Measurements from ENCODE around the gene EXOC3. TPM values are rescaled to one million over a fixed set of nuclear protein-coding genes. Genes with fewer than 3 reads are reported as not detected.
A peak's percentile ranks its signal among the peaks of the same experiment; 100 is the strongest.
"Not testable (repeated sequence)": the region's sequence is repeated elsewhere in the genome, so short reads cannot be mapped to it uniquely, and the experiment has no call there.

EXOC3 gene
- total RNA-seq, 1 donor from 2014 or later, result 37.3 TPM

DNA sequence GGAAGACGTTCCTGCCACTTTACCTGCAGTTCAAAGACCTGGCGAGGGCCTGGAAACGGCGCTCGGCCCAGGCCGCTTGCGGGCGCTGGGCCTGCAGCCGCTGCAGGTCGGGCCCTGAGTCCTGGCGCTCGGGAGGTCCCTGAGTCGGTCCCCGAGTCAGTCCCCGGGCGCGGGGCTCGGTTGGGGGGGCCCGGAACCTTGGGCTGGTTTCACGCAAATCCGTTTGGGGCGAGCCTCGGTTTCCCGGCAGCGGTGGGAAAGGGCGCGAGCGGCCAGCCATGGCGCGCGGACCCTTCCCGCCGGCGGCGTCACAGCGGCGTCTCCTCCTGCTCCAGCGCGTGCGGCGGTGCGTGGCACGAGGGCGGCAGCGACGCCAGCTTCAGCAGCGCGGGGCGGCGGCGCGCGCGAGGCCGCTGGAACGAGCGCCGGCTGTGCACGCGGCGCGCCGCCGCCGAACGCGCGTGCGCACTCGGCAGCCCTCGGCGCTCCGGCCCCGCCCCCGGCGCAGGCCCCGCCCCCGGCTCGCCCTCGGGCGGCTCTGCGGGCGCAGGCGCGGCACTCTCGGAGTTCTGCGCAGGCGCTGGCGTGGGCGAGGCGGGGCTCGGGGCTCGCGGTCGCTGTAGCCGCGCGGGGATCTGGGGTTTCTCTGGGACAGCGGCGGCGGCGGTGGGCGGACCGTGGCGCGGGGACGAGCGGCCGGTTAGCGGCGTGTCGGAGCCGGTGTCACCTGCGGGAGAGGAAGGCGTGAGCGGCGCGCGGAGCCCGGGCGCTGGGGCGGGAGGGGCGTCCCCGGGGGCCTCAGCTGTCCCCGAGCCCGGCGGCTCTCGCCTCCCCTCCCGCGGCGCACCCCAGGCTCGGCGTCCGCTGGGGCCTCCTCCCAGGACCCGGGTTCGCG is 29.9 kb downstream of the EXOC3 start:
- DNase-seq (ENCODE audit: low read depth), result no peak
- Histone ChIP-seq H3K4me3 (ENCODE audit: low read depth, low read length) (peak overlapping the region; percentile 70), H3K36me3 (ENCODE audit: control insufficient read depth, insufficient read depth, low read length) (peaks cover 1% of the 10 kb centered on the region), H3K27me3 (ENCODE audit: control insufficient read depth, insufficient read depth, low read length) (peaks cover 33% of the 10 kb centered on the region)
- TF ChIP-seq, protein P1, sequence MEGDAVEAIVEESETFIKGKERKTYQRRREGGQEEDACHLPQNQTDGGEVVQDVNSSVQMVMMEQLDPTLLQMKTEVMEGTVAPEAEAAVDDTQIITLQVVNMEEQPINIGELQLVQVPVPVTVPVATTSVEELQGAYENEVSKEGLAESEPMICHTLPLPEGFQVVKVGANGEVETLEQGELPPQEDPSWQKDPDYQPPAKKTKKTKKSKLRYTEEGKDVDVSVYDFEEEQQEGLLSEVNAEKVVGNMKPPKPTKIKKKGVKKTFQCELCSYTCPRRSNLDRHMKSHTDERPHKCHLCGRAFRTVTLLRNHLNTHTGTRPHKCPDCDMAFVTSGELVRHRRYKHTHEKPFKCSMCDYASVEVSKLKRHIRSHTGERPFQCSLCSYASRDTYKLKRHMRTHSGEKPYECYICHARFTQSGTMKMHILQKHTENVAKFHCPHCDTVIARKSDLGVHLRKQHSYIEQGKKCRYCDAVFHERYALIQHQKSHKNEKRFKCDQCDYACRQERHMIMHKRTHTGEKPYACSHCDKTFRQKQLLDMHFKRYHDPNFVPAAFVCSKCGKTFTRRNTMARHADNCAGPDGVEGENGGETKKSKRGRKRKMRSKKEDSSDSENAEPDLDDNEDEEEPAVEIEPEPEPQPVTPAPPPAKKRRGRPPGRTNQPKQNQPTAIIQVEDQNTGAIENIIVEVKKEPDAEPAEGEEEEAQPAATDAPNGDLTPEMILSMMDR (IDR thresholded peaks at IDR 0.05; ENCODE audit: insufficient read depth, low read length, poor library complexity, severe bottlenecking), result no peak

DNA sequence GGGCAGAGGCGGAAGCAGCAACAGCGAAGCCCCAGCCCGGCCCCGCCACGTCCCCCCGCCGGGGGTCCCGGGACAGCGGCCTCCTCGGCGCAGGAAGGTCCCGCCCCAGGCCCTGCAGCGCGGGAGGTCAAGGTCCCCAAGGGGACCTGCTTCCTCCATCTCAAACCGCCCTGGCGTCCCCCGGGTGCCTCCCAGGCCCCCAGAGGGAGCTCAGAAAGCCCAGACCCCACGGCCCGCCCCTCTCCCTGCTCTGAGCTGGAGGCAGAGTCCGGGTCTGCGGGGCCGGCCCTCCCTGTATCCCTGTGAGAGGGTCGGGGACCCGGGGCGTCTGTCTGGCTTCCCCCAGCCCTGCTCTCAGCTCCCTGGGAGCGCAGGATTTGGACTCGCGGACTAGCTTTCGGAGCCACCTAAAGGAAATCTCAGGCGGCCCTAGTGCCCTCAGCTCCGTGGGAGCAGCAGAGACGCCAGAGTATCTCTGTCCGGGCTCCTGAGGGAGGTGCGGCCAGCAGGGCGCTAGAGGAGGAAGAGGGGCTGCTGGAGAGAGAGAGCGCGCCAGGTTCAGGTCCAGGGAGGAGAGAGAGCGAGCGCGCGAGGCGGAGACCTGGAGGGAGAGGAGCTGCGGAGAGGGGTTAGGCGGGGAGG is 30.7 kb downstream of the EXOC3 start:
- no peak for DNase-seq (ENCODE audit: low read depth)
- H3K4me3 ChIP-seq (ENCODE audit: low read depth, low read length), result peak overlapping the region; percentile 70
- peaks cover 1% of the 10 kb centered on the region for H3K36me3 ChIP-seq (ENCODE audit: control insufficient read depth, insufficient read depth, low read length)
- TF ChIP-seq, protein P1 (IDR thresholded peaks at IDR 0.05; ENCODE audit: insufficient read depth, low read length, poor library complexity, severe bottlenecking), result no peak
- peaks cover 36% of the 10 kb centered on the region for H3K27me3 ChIP-seq (ENCODE audit: control insufficient read depth, insufficient read depth, low read length)

DNA sequence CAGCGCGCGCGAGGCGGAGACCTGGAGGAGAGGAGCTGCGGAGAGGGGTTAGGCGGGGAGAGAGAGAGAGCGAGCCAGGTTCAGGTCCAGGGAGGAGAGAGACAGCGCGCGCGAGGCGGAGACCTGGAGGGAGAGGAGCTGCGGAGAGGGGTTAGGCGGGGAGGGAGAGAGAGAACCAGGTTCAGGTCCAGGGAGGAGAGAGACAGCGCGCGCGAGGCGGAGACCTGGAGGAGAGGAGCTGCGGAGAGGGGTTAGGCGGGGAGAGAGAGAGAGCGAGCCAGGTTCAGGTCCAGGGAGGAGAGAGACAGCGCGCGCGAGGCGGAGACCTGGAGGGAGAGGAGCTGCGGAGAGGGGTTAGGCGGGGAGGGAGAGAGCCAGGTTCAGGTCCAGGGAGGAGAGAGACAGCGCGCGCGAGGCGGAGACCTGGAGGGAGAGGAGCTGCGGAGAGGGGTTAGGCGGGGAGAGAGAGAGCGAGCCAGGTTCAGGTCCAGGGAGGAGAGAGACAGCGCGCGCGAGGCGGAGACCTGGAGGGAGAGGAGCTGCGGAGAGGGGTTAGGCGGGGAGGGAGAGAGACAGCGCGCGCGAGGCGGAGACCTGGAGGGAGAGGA is 31.4 kb downstream of the EXOC3 start:
- not testable (repeated sequence) for H3K36me3 ChIP-seq (ENCODE audit: control insufficient read depth, insufficient read depth, low read length); DNase-seq (ENCODE audit: low read depth)
- H3K27me3 ChIP-seq (ENCODE audit: control insufficient read depth, insufficient read depth, low read length), result peaks cover 36% of the 10 kb centered on the region
- H3K4me3 ChIP-seq (ENCODE audit: low read depth, low read length), result peak overlapping the region; percentile 70

DNA sequence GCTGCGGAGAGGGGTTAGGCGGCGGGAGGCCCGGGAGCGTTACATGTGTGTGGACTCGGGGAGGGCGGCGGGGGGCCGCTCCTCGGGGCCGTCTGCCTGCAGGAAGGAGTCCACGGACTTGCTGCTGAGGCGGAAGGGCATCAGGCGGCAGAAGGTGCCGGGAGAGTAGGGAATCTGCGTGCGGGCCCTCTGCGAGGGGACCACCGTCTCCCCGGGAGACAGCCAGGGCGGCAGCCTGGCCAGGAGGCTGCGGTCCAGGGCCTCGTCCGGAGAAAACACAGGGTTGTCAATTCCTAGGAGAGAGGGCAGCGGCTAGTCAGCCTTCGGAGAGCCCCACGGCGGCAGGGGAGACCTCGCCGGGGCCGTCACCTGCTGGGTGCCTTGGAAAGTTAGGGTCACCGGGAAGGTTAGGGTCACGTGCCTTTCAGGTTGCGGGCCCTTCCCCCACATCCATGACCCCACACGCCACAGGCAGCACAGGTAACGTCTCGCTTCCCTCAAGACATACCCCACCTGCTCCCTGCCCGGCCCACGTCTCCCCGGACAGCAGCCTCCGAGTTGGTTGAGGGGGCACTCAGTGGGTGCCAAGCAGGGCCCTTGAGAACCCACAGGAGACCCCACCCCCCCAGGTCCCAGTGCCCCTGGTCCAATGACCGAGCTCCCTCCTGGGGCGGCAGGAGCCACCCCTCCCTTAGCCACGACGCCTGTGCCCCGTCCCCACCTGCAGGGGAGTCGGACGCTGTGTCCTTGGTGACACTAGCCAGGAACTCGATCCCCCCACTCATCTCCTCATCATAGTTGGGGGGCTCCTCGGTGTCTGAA is 32.1 kb downstream of the EXOC3 start:
- peak overlapping the region; percentile 24 for H3K4me3 ChIP-seq (ENCODE audit: low read depth, low read length)
- no peak for DNase-seq (ENCODE audit: low read depth)
- peaks cover 39% of the 10 kb centered on the region for H3K27me3 ChIP-seq (ENCODE audit: control insufficient read depth, insufficient read depth, low read length)
- TF ChIP-seq, protein P1 (IDR thresholded peaks at IDR 0.05; ENCODE audit: insufficient read depth, low read length, poor library complexity, severe bottlenecking), result no peak
- peaks cover 1% of the 10 kb centered on the region for H3K36me3 ChIP-seq (ENCODE audit: control insufficient read depth, insufficient read depth, low read length)

DNA sequence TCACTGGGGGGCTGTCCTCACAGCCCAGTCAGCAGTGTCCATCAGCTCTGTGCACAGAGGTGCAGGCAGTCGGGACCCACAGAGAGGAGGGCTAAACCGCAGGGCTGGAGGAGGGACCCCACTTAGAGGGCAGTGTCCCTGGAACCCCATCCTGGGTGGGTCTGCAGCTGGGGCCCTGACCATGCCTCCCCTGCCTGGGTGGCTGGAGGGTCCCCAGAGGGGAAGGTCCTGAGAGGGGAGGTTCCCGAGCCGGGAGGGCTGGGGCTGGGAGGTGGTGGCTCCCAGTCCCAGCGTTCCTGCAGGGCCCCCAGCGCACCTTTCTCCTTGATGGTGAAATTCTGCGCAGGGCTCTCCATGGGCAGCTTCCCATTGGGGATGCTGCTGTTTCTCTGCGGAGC is 32.7 kb downstream of the EXOC3 start:
- TF ChIP-seq, protein P1 (IDR thresholded peaks at IDR 0.05; ENCODE audit: insufficient read depth, low read length, poor library complexity, severe bottlenecking), result no peak

More for the DNA sequence above, 32.7 kb downstream of the EXOC3 start:
- Histone ChIP-seq H3K27me3 (ENCODE audit: control insufficient read depth, insufficient read depth, low read length) (peaks cover 42% of the 10 kb centered on the region), H3K36me3 (ENCODE audit: control insufficient read depth, insufficient read depth, low read length) (no peaks in the 10 kb centered on the region), H3K4me3 (ENCODE audit: low read depth, low read length) (no peak overlapping the region)
- DNase-seq (ENCODE audit: low read depth), result no peak
